ENCODE results near the gene DHX16. TPM values are rescaled to one million over a fixed set of nuclear protein-coding genes. Genes with fewer than 3 reads are reported as not detected.

The DHX16 gene
- total and polyA plus RNA-seq, 9 of the 15 experiments (the other 6 are each of a cell fraction or from before 2014, with no cell fraction given), result 14.6 to 66.1 (median 47.5) TPM

DNA sequence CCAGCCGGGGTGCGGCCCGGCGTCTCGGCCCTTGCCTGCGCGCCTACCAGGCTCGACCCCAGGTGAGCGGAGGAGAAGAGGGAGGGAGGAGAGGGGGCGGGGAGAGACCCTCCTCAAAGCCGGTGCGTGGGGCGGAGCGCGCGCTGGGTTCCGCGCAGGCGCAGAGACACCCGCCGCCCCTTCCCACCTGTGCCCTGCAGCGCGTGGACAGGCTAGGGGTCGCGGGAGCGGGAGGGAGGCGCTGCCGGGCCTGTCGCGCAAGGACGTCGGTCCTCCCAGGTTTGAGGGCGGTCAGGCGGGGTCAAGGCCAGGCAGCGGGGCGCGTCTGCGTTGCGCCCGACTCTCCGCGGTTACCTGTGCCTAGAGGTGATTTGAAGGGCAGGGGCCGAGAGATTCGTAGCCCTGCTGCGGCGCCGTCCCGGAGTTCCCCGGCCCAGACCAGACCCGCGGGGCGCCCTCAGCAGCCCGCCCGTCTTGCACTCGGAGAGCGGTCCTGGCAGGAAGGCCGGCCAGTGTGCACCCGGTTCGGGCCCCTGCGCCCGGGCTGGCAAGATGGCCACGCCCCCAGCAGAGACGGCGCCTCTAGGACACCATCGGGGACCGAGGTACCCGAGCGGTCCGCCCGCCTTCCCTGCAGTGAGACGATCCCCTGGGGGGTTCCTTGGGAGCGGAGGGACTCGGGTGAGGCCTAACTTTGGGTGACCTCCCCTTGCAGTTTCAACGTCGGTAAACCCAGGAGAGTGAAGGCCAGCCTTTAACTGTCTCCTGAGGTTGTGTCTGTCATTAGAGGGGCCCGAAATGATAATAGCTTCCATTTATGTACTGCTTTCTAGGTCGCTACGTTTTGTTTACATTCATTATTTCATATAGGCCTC lies 25.3 kb downstream of the DHX16 start (continued):
- TF ChIP-seq ZNF609 (CRISPR knock-in tag; IDR thresholded peaks at IDR 0.05; ENCODE audit: borderline replicate concordance), result peak; percentile 83; the same call in 1 of the 2 replicates
- TF ChIP-seq, protein P1, sequence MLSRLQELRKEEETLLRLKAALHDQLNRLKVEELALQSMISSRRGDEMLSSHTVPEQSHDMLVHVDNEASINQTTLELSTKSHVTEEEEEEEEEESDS (CRISPR knock-in tag; IDR thresholded peaks at IDR 0.05), result no peak
- TF ChIP-seq HBP1 (CRISPR knock-in tag; IDR thresholded peaks at IDR 0.05), result 0 out of 2 replicates have a peak, but pooled peaks have one; percentile 3
- peak; percentile 25 for TF ChIP-seq PRDM10 (IDR thresholded peaks at IDR 0.05; ENCODE audit: partially characterized antibody)
- TF ChIP-seq TBP (optimal IDR thresholded peaks at IDR 0.05; ENCODE audit: low read depth, low read length), result peak; percentile 60
- peak; percentile 28; the same call in 1 of the 2 replicates for TF ChIP-seq E2F1 (CRISPR knock-in tag; IDR thresholded peaks at IDR 0.05)
- TF ChIP-seq ATF4 (CRISPR knock-in tag; IDR thresholded peaks at IDR 0.05), result no peak
- TF ChIP-seq MED1 (CRISPR knock-in tag; IDR thresholded peaks at IDR 0.05; ENCODE audit: borderline replicate concordance), result no peak
- peak; percentile 63; the same call in 1 of the 2 replicates for TF ChIP-seq SIN3B (IDR thresholded peaks at IDR 0.05; ENCODE audit: low read depth)
- TF ChIP-seq PTBP1 (IDR thresholded peaks at IDR 0.05; ENCODE audit: low read depth, low read length), result 0 out of 2 replicates have a peak, but pooled peaks have one; percentile 46
- no peak for TF ChIP-seq NR4A1 (CRISPR knock-in tag; IDR thresholded peaks at IDR 0.05)
- 0 out of 2 replicates have a peak, but pooled peaks have one; percentile 32 for TF ChIP-seq NR4A1 (tag; IDR thresholded peaks at IDR 0.05)
- 0 out of 2 replicates have a peak, but pooled peaks have one; percentile 30 for TF ChIP-seq LCOR (CRISPR knock-in tag; IDR thresholded peaks at IDR 0.05)

All from K562 (cell line).